B cell (primary cell): ENCODE measurements around the gene KRT38.

ENCODE experiments used
- EZH2 ChIP-seq: IDR thresholded peaks from 2 replicates; pipeline ENCODE4 v1.6.1; 2012; ENCODE audit warnings: borderline replicate concordance, low read depth, mild to moderate bottlenecking, moderate library complexity, low read length; ENCODE audit not compliant: insufficient read depth, poor library complexity, severe bottlenecking
- TF ChIP-seq, protein P1 (sequence below): fragments of 200-600 bp; IDR thresholded peaks from one replicate; pipeline ENCODE4 v1.8.0; 2022; ENCODE audit warnings: antibody characterized with exemption, mild to moderate bottlenecking

DNA sequence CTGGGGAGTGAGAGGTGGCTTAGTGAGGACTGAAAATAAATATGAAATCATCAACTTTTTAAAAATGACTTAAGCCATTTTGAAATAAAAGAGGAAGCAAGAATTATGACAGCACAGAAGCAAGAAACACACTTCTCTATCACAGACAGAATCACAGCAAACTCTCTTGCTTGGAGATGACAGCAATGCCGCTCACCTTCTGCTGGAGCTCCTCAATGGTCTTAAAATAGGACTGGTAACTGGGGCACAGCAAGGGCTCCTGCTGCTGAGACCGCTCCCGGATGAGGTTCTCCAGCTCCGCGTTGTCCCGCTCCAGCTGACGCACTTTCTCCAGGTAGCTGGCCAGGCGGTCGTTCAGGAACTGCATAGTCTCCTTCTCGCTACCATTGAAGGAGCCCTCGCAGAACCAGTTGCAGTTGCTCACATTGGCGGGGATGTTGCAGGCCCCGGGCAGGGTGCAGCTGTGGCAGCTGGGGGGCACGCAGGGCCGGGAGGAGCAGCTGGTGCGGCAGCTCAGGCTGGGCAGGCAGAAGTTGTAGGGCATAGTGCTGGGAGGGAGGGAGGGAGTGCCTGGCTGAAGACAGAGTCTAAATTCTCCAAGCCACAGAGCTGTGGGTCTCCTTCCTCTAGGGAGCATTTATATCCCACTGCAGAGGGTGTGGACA is 43.7 kb downstream of the KRT38 start, which contains the start of gene KRT31:
- TF ChIP-seq, protein P1, sequence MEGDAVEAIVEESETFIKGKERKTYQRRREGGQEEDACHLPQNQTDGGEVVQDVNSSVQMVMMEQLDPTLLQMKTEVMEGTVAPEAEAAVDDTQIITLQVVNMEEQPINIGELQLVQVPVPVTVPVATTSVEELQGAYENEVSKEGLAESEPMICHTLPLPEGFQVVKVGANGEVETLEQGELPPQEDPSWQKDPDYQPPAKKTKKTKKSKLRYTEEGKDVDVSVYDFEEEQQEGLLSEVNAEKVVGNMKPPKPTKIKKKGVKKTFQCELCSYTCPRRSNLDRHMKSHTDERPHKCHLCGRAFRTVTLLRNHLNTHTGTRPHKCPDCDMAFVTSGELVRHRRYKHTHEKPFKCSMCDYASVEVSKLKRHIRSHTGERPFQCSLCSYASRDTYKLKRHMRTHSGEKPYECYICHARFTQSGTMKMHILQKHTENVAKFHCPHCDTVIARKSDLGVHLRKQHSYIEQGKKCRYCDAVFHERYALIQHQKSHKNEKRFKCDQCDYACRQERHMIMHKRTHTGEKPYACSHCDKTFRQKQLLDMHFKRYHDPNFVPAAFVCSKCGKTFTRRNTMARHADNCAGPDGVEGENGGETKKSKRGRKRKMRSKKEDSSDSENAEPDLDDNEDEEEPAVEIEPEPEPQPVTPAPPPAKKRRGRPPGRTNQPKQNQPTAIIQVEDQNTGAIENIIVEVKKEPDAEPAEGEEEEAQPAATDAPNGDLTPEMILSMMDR, result no peak
- TF ChIP-seq EZH2, result no peak
